GM12878 (cell line): ENCODE measurements around the gene TSPAN11. TPM values are rescaled to one million over a fixed set of nuclear protein-coding genes. Genes with fewer than 3 reads are reported as not detected.

ENCODE experiments used
- ATAC-seq: fragments of 200-7000 bp; cut with Tn5 transposase; 3 replicates; pipeline ENCODE4 v1.9.1; 2020; ENCODE audit warnings: mild to moderate bottlenecking, moderate library complexity
- BruUV-seq: library from RNA; stranded (reverse); fragments of 400-500 nt; replicated peaks from 2 replicates; lab custom pipeline; 2021; lab: Mats Ljungman, UMichigan
- CTCF ChIA-PET: fragments of 300-600 bp; sonication (Branson Sonifier 250); formaldehyde crosslinking; extraction: SDS; loops from one replicate; lab custom pipeline; 2021; ENCODE audit warnings: inconsistent platforms; lab: Yijun Ruan, JAX
- POLR2A ChIA-PET: fragments of 350-600 bp; formaldehyde crosslinking; extraction: SDS; loops from one replicate; lab custom pipeline; 2021; ENCODE audit warnings: inconsistent platforms; lab: Charles Lee
- RAD21 ChIA-PET: fragments of 300-600 bp; sonication (Branson Sonifier 250); formaldehyde crosslinking; loops from one replicate; lab custom pipeline; 2023; ENCODE audit warnings: antibody characterized with exemption; ENCODE audit not compliant: unreplicated experiment; lab: Charles Lee
- SMC1A ChIA-PET: fragments of 300-600 bp; sonication (Branson Sonifier 250); formaldehyde crosslinking; loops from one replicate; lab custom pipeline; 2023; ENCODE audit not compliant: unreplicated experiment, uncharacterized antibody; lab: Charles Lee
- DNase-seq: peaks from one replicate; pipeline ENCODE4 v3.0.0-alpha.2; 2011; ENCODE audit warnings: low read depth, low spot score
- FAIRE-seq: peaks from 3 replicates; lab custom pipeline; 2011; peaks lifted over from hg19 to GRCh38; lab: Jason Lieb, UNC
- H2AFZ ChIP-seq: 2 replicates; pipeline ENCODE4 v1.6.0; 2011; ENCODE audit warnings: low read depth, low read length, control low read depth; ENCODE audit not compliant: control insufficient read depth
- H3K27ac ChIP-seq: 2 replicates; pipeline ENCODE4 v1.5.1; 2011; ENCODE audit warnings: control low read depth; ENCODE audit not compliant: control insufficient read depth, insufficient read depth
- H3K27me3 ChIP-seq, 2 experiments: replicated peaks in 1 of 2; 2 replicates each; pipeline versions ENCODE4 v1.6.0 to v1.6.1; 2011; ENCODE audit warnings: low read length in 1 of 2; ENCODE audit not compliant: control insufficient read depth in 2 of 2, insufficient read depth in 2 of 2
- H3K36me3 ChIP-seq, 2 experiments: 2 replicates each; pipeline ENCODE4 v1.5.1; 2011; ENCODE audit warnings: low read length in 1 of 2; ENCODE audit not compliant: control insufficient read depth in 2 of 2, insufficient read depth in 2 of 2
- H3K4me1 ChIP-seq: 2 replicates; pipeline ENCODE4 v1.6.1; 2011; ENCODE audit warnings: mild to moderate bottlenecking, low read length, moderate library complexity, mixed read lengths; ENCODE audit not compliant: control insufficient read depth, insufficient read depth
- H3K4me2 ChIP-seq: 2 replicates; pipeline ENCODE4 v1.6.0; 2011; ENCODE audit warnings: control low read depth; ENCODE audit not compliant: control insufficient read depth, insufficient read depth
- H3K4me3 ChIP-seq: fragments of 200-600 bp; sonication (generic); 2 replicates; pipeline ENCODE4 v1.5.1; 2016
- H3K79me2 ChIP-seq: 2 replicates; pipeline ENCODE4 v1.6.0; 2011; ENCODE audit warnings: low read length; ENCODE audit not compliant: control insufficient read depth, insufficient read depth
- H3K9ac ChIP-seq: 2 replicates; pipeline ENCODE4 v1.8.0; 2011; ENCODE audit warnings: low read length, control low read depth, mixed read lengths; ENCODE audit not compliant: control insufficient read depth, insufficient read depth
- H3K9me3 ChIP-seq: replicated peaks from 3 replicates; pipeline ENCODE4 v1.5.1; 2011; ENCODE audit warnings: mild to moderate bottlenecking, low read length; ENCODE audit not compliant: control insufficient read depth, insufficient read depth
- H4K20me1 ChIP-seq: 2 replicates; pipeline ENCODE4 v1.6.0; 2011; ENCODE audit not compliant: control insufficient read depth, insufficient read depth
- EP300 ChIP-seq, 2 experiments: fragments of 150-350 bp in 1 of 2; IDR thresholded peaks; 2 replicates each; pipeline ENCODE4 v1.6.1; 2011 to 2012; ENCODE audit warnings: low read depth in 2 of 2, low read length in 2 of 2, borderline replicate concordance in 1 of 2, improper control_type of control experiment in 1 of 2, inconsistent platforms in 1 of 2; ENCODE audit not compliant: control insufficient read depth in 1 of 2
- ETV6 ChIP-seq, 2 experiments: fragments of 450-650 bp in 1 of 2; IDR thresholded peaks in 1 of 2; conservative IDR thresholded peaks in 1 of 2; 2 replicates each; pipeline ENCODE4 v1.6.1; 2014; ENCODE audit warnings: antibody characterized with exemption in 1 of 2, borderline replicate concordance in 1 of 2, low read depth in 1 of 2, mild to moderate bottlenecking in 1 of 2, moderate library complexity in 1 of 2
- HDAC6 ChIP-seq: fragments of 200-600 bp; sonication (generic); IDR thresholded peaks from one replicate; pipeline ENCODE4 v1.8.0; 2017; ENCODE audit warnings: antibody characterized with exemption; ENCODE audit not compliant: unreplicated experiment
- HDGF ChIP-seq: fragments of 450-650 bp; IDR thresholded peaks from 2 replicates; pipeline ENCODE4 v1.6.1; 2016; ENCODE audit warnings: antibody characterized with exemption
- JUNB ChIP-seq: IDR thresholded peaks from 2 replicates; pipeline ENCODE4 v1.6.1; 2016; ENCODE audit warnings: antibody characterized with exemption, mild to moderate bottlenecking
- MYC ChIP-seq: IDR thresholded peaks from 2 replicates; pipeline ENCODE4 v1.6.1; 2011; ENCODE audit warnings: mild to moderate bottlenecking, low read length, moderate library complexity, inconsistent platforms; ENCODE audit not compliant: insufficient read depth, insufficient replicate concordance, insufficient read length, severe bottlenecking
- NR2C2 ChIP-seq: IDR thresholded peaks from 2 replicates; pipeline ENCODE4 v1.6.1; 2011; ENCODE audit warnings: borderline replicate concordance, low read depth; ENCODE audit not compliant: control insufficient read depth, insufficient read length
- SREBF1 ChIP-seq: IDR thresholded peaks from 2 replicates; pipeline ENCODE4 v1.6.1; 2012; ENCODE audit warnings: mild to moderate bottlenecking, low read length
- ZNF274 ChIP-seq: IDR thresholded peaks from one replicate; pipeline ENCODE4 v1.8.0; 2011; ENCODE audit not compliant: insufficient read length, insufficient read depth
- WGBS: methylation state at CpG from one replicate; pipeline ENCODE4 v1.1.6; 2016; ENCODE audit warnings: low lambda C conversion rate; ENCODE audit not compliant: insufficient replicate concordance, insufficient coverage; ENCODE audit errors: missing lambda C conversion rate; 5-methylcytosine and 5-hydroxymethylcytosine counted together
- in situ Hi-C: fragments of 300-500 bp; cut with MboI; formaldehyde crosslinking; loops from 9 replicates; pipeline ENCODE4 v1.14.3; 2018; ENCODE audit warnings: mixed read lengths
- intact Hi-C: fragments of 100-400 bp; cut with micrococcal nuclease; formaldehyde crosslinking; loops from one replicate; pipeline ENCODE4 v1.14.2; 2022; ENCODE audit not compliant: unreplicated experiment
- polyA plus RNA-seq, 11 experiments: library from polyadenylated mRNA; depleted of rRNA in 4 of 11; unstranded in 6 of 11; stranded (reverse) in 5 of 11; fragments of >200 nt; fragmentation: Nextera tagmentation in 4 of 11; fragmentation: Illumina TruSeq in 1 of 11; extraction: Ambion mirVana in 4 of 11; extraction: Trizol in 1 of 11; gene quantifications; 1 replicate in 1 of 11; 2 replicates in 10 of 11; pipeline versions ENCODE4 v1.2.1 to v1.2.3, GENCODE V29; 2011 to 2016; ENCODE audit warnings: inconsistent platforms in 2 of 11, missing spikeins in 2 of 11, low read depth in 1 of 11
- total RNA-seq, 4 experiments: library from RNA; depleted of rRNA in 3 of 4; stranded (reverse); fragments of >200 nt in 3 of 4; fragmentation: Illumina TruSeq in 1 of 4; extraction: Trizol in 1 of 4; gene quantifications; 2 replicates each; pipeline versions ENCODE4 v1.2.1 to v1.2.3, GENCODE V29; 2013 to 2021
- TF ChIP-seq, protein P1 (sequence below): fragments of 450-650 bp; IDR thresholded peaks from 2 replicates; pipeline ENCODE4 v1.6.1; 2017; ENCODE audit warnings: mild to moderate bottlenecking, moderate library complexity
- TF ChIP-seq, protein P2 (sequence below), 3 experiments: IDR thresholded peaks in 2 of 3; conservative IDR thresholded peaks in 1 of 3; 2 replicates each; pipeline ENCODE4 v1.5.1; 2011; ENCODE audit warnings: low read depth in 3 of 3, low read length in 3 of 3, mild to moderate bottlenecking in 3 of 3, control low read depth in 2 of 3, moderate library complexity in 2 of 3, inconsistent platforms in 1 of 3, mixed read lengths in 1 of 3; ENCODE audit not compliant: control insufficient read depth in 2 of 3, insufficient read depth in 1 of 3; ENCODE audit errors: extremely low read depth in 1 of 3

The TSPAN11 gene
- total and polyA plus RNA-seq, 10 of the 15 experiments (the other 5 are each of a cell fraction or from before 2014, with no cell fraction given), result under 0.01 to 0.27 (median 0.04) TPM; not detected in 6

DNA sequence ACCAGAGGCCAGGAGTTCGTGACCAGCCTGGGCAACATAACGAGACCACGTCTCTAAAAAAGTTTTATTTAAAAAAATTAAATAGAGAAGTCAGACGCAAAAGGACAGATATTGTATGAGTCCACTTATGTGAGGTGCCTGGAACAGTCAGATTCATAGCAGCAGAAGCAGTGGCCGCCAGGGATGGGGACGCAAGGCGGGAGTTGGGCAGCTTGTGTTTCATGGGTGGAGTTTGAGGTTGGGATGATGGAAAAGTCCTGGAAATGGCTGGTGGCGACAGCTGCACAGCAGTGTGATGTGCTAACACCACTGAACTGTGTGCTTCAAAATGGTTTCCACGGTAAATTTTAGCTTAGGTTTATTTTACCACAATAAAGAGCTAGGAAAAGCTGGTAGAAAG, 89.5 kb downstream of the TSPAN11 start:
- no peak for ATAC-seq
- no peaks in the 10 kb centered on the region for H3K79me2 ChIP-seq
- no peak overlapping the region for H3K4me3 ChIP-seq
- H4K20me1 ChIP-seq, result no peaks in the 10 kb centered on the region
- TF ChIP-seq HDAC6 (no peak), ETV6 (conservative IDR thresholded peaks at IDR 0.05 in 1 of 2, IDR thresholded peaks at IDR 0.05 in 1 of 2; ENCODE audit: borderline replicate concordance in 1 of 2, low read depth in 1 of 2) (no peak), ZNF274 (no peak), HDGF (no peak)
- no peak for FAIRE-seq
- intact Hi-C loops, result no loop called here
- H3K4me1 ChIP-seq, result no peaks in the 10 kb centered on the region
- BruUV-seq, result no TSS peak
- POLR2A ChIA-PET, result no interaction called here
- in situ Hi-C loops, result no loop called here
- CTCF ChIA-PET, result no interaction called here
- H3K9me3 ChIP-seq, result no peaks in the 10 kb centered on the region
- no peaks in the 10 kb centered on the region for H3K36me3 ChIP-seq
- RAD21 ChIA-PET, result interaction anchor here (1.0 kb wide), 1 partner anchor 169 kb away, joined by 4 read pairs; no protein-coding TSS in a partner anchor
- H3K27me3 ChIP-seq, result peaks cover 0 to 2% of the 10 kb centered on the region in 2 experiments; a peak in 1 of 4 replicates
- 31% methylated on average over 9 of the region's 9 CpGs for WGBS
- no peak overlapping the region for H2AFZ ChIP-seq
- H3K27ac ChIP-seq, result no peak overlapping the region
- no peak for DNase-seq
- SMC1A ChIA-PET, result no interaction called here
- no peak overlapping the region for H3K9ac ChIP-seq
- no peak overlapping the region for H3K4me2 ChIP-seq

DNA sequence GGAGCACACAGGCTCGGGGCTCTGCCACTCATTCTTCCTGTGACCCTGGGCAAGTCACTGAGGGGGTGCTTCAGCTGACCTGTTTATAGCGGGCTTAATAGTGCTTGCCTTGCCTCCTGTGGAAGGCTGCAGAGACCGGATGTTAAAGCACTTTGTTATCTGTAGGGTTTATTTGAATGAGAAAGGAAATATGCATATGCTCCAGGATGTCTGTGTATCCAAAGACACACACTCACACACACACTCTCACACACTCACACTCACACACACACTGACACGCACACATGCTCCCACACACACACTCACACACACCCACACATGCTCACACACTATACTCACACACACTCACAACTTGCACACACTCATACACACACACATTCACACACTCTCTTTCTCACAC, 91.0 kb downstream of the TSPAN11 start:
- peaks cover 0 to 2% of the 10 kb centered on the region in 2 experiments; a peak in 1 of 4 replicates for H3K27me3 ChIP-seq
- in situ Hi-C loops, result no loop called here
- no peaks in the 10 kb centered on the region for H4K20me1 ChIP-seq
- no peak overlapping the region for H3K27ac ChIP-seq
- H3K9ac ChIP-seq, result no peak overlapping the region
- ATAC-seq, result no peak
- H3K36me3 ChIP-seq, result no peaks in the 10 kb centered on the region
- RAD21 ChIA-PET, result no interaction called here
- CTCF ChIA-PET, result no interaction called here
- POLR2A ChIA-PET, result no interaction called here
- no peak for DNase-seq
- intact Hi-C loops, result no loop called here
- WGBS, result 35% methylated on average over 4 of the region's 4 CpGs
- no peak for FAIRE-seq
- no peaks in the 10 kb centered on the region for H3K9me3 ChIP-seq
- SMC1A ChIA-PET, result no interaction called here
- H3K4me2 ChIP-seq, result no peak overlapping the region
- H3K4me3 ChIP-seq, result no peak overlapping the region
- H2AFZ ChIP-seq, result no peak overlapping the region
- no peaks in the 10 kb centered on the region for H3K79me2 ChIP-seq
- no TSS peak for BruUV-seq
- no peaks in the 10 kb centered on the region for H3K4me1 ChIP-seq
- no peak for TF ChIP-seq NR2C2
- TF ChIP-seq JUNB, result no peak
- TF ChIP-seq EP300 (IDR thresholded peaks at IDR 0.05; ENCODE audit: borderline replicate concordance in 1 of 2, control insufficient read depth in 1 of 2, low read depth in 2 of 2, low read length in 2 of 2), result no peak
- TF ChIP-seq, protein P1, sequence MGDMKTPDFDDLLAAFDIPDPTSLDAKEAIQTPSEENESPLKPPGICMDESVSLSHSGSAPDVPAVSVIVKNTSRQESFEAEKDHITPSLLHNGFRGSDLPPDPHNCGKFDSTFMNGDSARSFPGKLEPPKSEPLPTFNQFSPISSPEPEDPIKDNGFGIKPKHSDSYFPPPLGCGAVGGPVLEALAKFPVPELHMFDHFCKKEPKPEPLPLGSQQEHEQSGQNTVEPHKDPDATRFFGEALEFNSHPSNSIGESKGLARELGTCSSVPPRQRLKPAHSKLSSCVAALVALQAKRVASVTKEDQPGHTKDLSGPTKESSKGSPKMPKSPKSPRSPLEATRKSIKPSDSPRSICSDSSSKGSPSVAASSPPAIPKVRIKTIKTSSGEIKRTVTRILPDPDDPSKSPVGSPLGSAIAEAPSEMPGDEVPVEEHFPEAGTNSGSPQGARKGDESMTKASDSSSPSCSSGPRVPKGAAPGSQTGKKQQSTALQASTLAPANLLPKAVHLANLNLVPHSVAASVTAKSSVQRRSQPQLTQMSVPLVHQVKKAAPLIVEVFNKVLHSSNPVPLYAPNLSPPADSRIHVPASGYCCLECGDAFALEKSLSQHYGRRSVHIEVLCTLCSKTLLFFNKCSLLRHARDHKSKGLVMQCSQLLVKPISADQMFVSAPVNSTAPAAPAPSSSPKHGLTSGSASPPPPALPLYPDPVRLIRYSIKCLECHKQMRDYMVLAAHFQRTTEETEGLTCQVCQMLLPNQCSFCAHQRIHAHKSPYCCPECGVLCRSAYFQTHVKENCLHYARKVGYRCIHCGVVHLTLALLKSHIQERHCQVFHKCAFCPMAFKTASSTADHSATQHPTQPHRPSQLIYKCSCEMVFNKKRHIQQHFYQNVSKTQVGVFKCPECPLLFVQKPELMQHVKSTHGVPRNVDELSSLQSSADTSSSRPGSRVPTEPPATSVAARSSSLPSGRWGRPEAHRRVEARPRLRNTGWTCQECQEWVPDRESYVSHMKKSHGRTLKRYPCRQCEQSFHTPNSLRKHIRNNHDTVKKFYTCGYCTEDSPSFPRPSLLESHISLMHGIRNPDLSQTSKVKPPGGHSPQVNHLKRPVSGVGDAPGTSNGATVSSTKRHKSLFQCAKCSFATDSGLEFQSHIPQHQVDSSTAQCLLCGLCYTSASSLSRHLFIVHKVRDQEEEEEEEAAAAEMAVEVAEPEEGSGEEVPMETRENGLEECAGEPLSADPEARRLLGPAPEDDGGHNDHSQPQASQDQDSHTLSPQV, result no peak
- TF ChIP-seq, protein P2, sequence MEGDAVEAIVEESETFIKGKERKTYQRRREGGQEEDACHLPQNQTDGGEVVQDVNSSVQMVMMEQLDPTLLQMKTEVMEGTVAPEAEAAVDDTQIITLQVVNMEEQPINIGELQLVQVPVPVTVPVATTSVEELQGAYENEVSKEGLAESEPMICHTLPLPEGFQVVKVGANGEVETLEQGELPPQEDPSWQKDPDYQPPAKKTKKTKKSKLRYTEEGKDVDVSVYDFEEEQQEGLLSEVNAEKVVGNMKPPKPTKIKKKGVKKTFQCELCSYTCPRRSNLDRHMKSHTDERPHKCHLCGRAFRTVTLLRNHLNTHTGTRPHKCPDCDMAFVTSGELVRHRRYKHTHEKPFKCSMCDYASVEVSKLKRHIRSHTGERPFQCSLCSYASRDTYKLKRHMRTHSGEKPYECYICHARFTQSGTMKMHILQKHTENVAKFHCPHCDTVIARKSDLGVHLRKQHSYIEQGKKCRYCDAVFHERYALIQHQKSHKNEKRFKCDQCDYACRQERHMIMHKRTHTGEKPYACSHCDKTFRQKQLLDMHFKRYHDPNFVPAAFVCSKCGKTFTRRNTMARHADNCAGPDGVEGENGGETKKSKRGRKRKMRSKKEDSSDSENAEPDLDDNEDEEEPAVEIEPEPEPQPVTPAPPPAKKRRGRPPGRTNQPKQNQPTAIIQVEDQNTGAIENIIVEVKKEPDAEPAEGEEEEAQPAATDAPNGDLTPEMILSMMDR (IDR thresholded peaks at IDR 0.05 in 2 of 3, conservative IDR thresholded peaks at IDR 0.05 in 1 of 3; ENCODE audit: control insufficient read depth in 2 of 3, extremely low read depth in 1 of 3, insufficient read depth in 1 of 3, low read depth in 3 of 3, low read length in 3 of 3), result no peak
- TF ChIP-seq SREBF1, result no peak
- TF ChIP-seq MYC, result no peak
